HEK293 (cell line): ENCODE measurements around the gene SORL1.

Experiments used
- CTCF ChIA-PET: fragments of 350-600 bp; formaldehyde crosslinking; extraction: SDS; loops from one replicate; lab custom pipeline; 2021; ENCODE audit warnings: antibody characterized with exemption; lab: Yijun Ruan, JAX
- POLR2A ChIA-PET: fragments of 300-600 bp; formaldehyde crosslinking; extraction: SDS; loops from one replicate; lab custom pipeline; 2020; ENCODE audit warnings: antibody characterized with exemption, inconsistent platforms; lab: Yijun Ruan, JAX
- H3K27ac ChIP-seq: fragments of 200-500 bp; sonication (Bioruptor generic); 2 replicates; pipeline ENCODE4 v1.5.1; 2014; ENCODE audit warnings: low read depth, low read length, control low read depth, inconsistent platforms; ENCODE audit errors: extremely low read depth
- H3K36me3 ChIP-seq, 2 experiments: fragments of 200-500 bp in 1 of 2; sonication (Bioruptor generic) in 1 of 2; 1 replicate in 1 of 2; 2 replicates in 1 of 2; pipeline ENCODE4 v1.5.1; 2014 to 2017; ENCODE audit warnings: inconsistent platforms in 2 of 2, low read length in 2 of 2; ENCODE audit not compliant: control insufficient read depth in 2 of 2, insufficient read depth in 1 of 2
- H3K4me1 ChIP-seq: fragments of 200-500 bp; sonication (Bioruptor generic); 2 replicates; pipeline ENCODE4 v1.5.1; 2014; ENCODE audit warnings: mild to moderate bottlenecking, low read length, inconsistent platforms; ENCODE audit not compliant: control insufficient read depth, insufficient read depth
- H3K4me3 ChIP-seq: 2 replicates; pipeline ENCODE4 v1.5.1; 2011; ENCODE audit warnings: low read depth, mild to moderate bottlenecking, control low read depth, low read length, moderate library complexity
- H3K9me3 ChIP-seq: fragments of 200-500 bp; sonication (Bioruptor generic); 2 replicates; pipeline ENCODE4 v1.5.1; 2014; ENCODE audit warnings: low read depth, low read length, inconsistent platforms; ENCODE audit not compliant: control insufficient read depth, insufficient read depth
- AEBP2 ChIP-seq: fragments of 450-650 bp; formaldehyde crosslinking; IDR thresholded peaks from 2 replicates; pipeline ENCODE4 v1.5.1; 2016; ENCODE audit warnings: missing biosample characterization, missing genetic modification characterization, borderline replicate concordance
- KLF10 ChIP-seq: fragments of 450-650 bp; IDR thresholded peaks from 2 replicates; pipeline ENCODE4 v1.5.1; 2018; ENCODE audit warnings: missing biosample characterization, mild to moderate bottlenecking, missing genetic modification characterization
- KLF9 ChIP-seq: fragments of 450-650 bp; formaldehyde crosslinking; IDR thresholded peaks from 2 replicates; pipeline ENCODE4 v1.5.1; 2016; ENCODE audit warnings: missing biosample characterization, missing genetic modification characterization, low read depth
- PBX3 ChIP-seq: sonication (generic); formaldehyde crosslinking; IDR thresholded peaks from 2 replicates; pipeline ENCODE4 v1.8.1; 2022; ENCODE audit warnings: mild to moderate bottlenecking, moderate library complexity, missing genetic modification reagents
- PRDM4 ChIP-seq: fragments of 450-650 bp; formaldehyde crosslinking; IDR thresholded peaks from 2 replicates; pipeline ENCODE4 v1.5.1; 2017; ENCODE audit warnings: missing biosample characterization, missing genetic modification characterization
- SALL2 ChIP-seq: fragments of 450-650 bp; formaldehyde crosslinking; IDR thresholded peaks from 2 replicates; pipeline ENCODE4 v1.5.0; 2017; ENCODE audit warnings: missing biosample characterization, mild to moderate bottlenecking, missing genetic modification characterization, borderline replicate concordance
- TRIM28 ChIP-seq: IDR thresholded peaks from 2 replicates; pipeline ENCODE4 v1.6.1; 2011; ENCODE audit warnings: low read length, control low read depth, borderline replicate concordance
- YY2 ChIP-seq: fragments of 450-650 bp; formaldehyde crosslinking; IDR thresholded peaks from 2 replicates; pipeline ENCODE4 v1.5.1; 2016; ENCODE audit warnings: missing biosample characterization, missing genetic modification characterization
- ZIC2 ChIP-seq: fragments of 450-650 bp; formaldehyde crosslinking; IDR thresholded peaks from 2 replicates; pipeline ENCODE4 v1.5.1; 2016; ENCODE audit warnings: missing biosample characterization, missing genetic modification characterization
- ZNF2 ChIP-seq: fragments of 450-650 bp; formaldehyde crosslinking; IDR thresholded peaks from 2 replicates; pipeline ENCODE4 v1.5.1; 2016; ENCODE audit warnings: missing biosample characterization, missing genetic modification characterization
- ZNF280D ChIP-seq: fragments of 450-650 bp; formaldehyde crosslinking; IDR thresholded peaks from 2 replicates; pipeline ENCODE4 v1.5.1; 2016; ENCODE audit warnings: missing biosample characterization, missing genetic modification characterization
- ZNF521 ChIP-seq: fragments of 450-650 bp; formaldehyde crosslinking; IDR thresholded peaks from 2 replicates; pipeline ENCODE4 v1.5.1; 2017; ENCODE audit warnings: missing biosample characterization, mild to moderate bottlenecking, missing genetic modification characterization
- ZNF558 ChIP-seq: fragments of 450-650 bp; formaldehyde crosslinking; IDR thresholded peaks from 2 replicates; pipeline ENCODE4 v1.5.1; 2016; ENCODE audit warnings: missing biosample characterization, missing genetic modification characterization
- ZNF580 ChIP-seq: fragments of 450-650 bp; formaldehyde crosslinking; IDR thresholded peaks from 2 replicates; pipeline ENCODE4 v1.5.1; 2016; ENCODE audit warnings: missing biosample characterization, missing genetic modification characterization
- ZNF596 ChIP-seq: fragments of 450-650 bp; IDR thresholded peaks from 2 replicates; pipeline ENCODE4 v1.5.0; 2018; ENCODE audit warnings: missing biosample characterization, mild to moderate bottlenecking, missing genetic modification characterization, moderate library complexity
- ZNF654 ChIP-seq: fragments of 450-650 bp; formaldehyde crosslinking; IDR thresholded peaks from 2 replicates; pipeline ENCODE4 v1.5.1; 2016; ENCODE audit warnings: low read depth, missing biosample characterization, missing genetic modification characterization
- ZNF707 ChIP-seq: fragments of 450-650 bp; formaldehyde crosslinking; IDR thresholded peaks from 2 replicates; pipeline ENCODE4 v1.5.1; 2016; ENCODE audit warnings: missing biosample characterization, missing genetic modification characterization
- ZNF776 ChIP-seq: fragments of 450-650 bp; formaldehyde crosslinking; IDR thresholded peaks from 2 replicates; pipeline ENCODE4 v1.5.0; 2017; ENCODE audit warnings: missing biosample characterization, missing genetic modification characterization, borderline replicate concordance
- ZSCAN4 ChIP-seq: fragments of 450-650 bp; formaldehyde crosslinking; IDR thresholded peaks from 2 replicates; pipeline ENCODE4 v1.5.1; 2017; ENCODE audit warnings: missing biosample characterization, missing genetic modification characterization
- TF ChIP-seq, protein P1 (sequence below): fragments of 450-650 bp; formaldehyde crosslinking; IDR thresholded peaks from 2 replicates; pipeline ENCODE4 v1.5.1; 2016; ENCODE audit warnings: missing biosample characterization, missing genetic modification characterization
- TF ChIP-seq, protein P2 (sequence below): fragments of 450-650 bp; formaldehyde crosslinking; IDR thresholded peaks from 2 replicates; pipeline ENCODE4 v1.5.1; 2017; ENCODE audit warnings: missing biosample characterization, missing genetic modification characterization

Gene SORL1

DNA sequence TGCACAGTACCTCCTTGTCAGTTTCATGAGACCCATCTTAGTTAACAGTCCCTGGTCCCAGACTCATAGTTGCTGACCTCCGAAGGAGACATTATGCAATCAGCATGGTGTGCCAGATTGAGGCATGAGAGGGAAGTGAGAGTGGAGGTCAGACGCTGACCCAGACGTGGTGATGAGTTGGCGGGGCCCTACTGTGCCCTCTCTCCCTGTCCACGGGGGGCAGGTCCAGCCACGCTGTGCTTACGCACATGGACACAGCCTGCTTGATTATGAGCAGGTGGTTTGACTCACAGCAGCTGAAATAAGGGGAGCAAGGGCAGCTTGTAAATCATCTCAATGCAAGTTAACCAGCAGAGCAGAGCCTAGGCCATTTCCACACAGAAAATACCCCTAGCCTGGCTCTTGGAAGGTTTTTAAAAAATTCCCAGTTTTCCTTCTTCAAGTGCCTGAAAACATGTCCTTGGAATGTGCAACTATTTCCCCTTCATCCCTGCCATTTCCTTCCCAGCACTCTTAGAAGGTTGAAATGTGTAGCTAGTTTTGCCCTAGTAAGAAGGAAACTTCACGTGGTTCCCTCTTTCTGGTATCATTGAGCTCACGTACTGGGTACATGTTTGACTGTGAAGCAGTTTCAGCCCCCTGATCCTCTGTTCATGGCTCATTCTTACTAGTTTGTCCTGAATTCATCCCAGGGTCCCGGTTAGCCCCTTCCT is 123.3 kb downstream of the SORL1 start:
- H3K4me3 ChIP-seq, result no peak overlapping the region
- no peaks in the 10 kb centered on the region for H3K36me3 ChIP-seq
- no peak overlapping the region for H3K27ac ChIP-seq
- H3K9me3 ChIP-seq, result no peaks in the 10 kb centered on the region
- TF ChIP-seq, protein P1, sequence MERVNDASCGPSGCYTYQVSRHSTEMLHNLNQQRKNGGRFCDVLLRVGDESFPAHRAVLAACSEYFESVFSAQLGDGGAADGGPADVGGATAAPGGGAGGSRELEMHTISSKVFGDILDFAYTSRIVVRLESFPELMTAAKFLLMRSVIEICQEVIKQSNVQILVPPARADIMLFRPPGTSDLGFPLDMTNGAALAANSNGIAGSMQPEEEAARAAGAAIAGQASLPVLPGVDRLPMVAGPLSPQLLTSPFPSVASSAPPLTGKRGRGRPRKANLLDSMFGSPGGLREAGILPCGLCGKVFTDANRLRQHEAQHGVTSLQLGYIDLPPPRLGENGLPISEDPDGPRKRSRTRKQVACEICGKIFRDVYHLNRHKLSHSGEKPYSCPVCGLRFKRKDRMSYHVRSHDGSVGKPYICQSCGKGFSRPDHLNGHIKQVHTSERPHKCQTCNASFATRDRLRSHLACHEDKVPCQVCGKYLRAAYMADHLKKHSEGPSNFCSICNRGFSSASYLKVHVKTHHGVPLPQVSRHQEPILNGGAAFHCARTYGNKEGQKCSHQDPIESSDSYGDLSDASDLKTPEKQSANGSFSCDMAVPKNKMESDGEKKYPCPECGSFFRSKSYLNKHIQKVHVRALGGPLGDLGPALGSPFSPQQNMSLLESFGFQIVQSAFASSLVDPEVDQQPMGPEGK, result no peak
- TF ChIP-seq ZNF654 (tag by site-specific recombination) (no peak), PBX3 (CRISPR knock-in tag) (no peak), ZNF596 (tag by site-specific recombination) (no peak), ZIC2 (0 out of 2 replicates have a peak, but pooled peaks have one; percentile 14), SALL2 (tag by site-specific recombination) (no peak), YY2 (tag by site-specific recombination) (no peak), ZNF2 (tag by site-specific recombination) (no peak), PRDM4 (0 out of 2 replicates have a peak, but pooled peaks have one; percentile 27), ZNF521 (tag by site-specific recombination) (no peak), ZNF558 (tag by site-specific recombination) (no peak)
- TF ChIP-seq, all 188 proteins: peak for 2
- POLR2A ChIA-PET, result no interaction called here
- H3K4me1 ChIP-seq, result no peaks in the 10 kb centered on the region
- CTCF ChIA-PET, result no interaction called here

DNA sequence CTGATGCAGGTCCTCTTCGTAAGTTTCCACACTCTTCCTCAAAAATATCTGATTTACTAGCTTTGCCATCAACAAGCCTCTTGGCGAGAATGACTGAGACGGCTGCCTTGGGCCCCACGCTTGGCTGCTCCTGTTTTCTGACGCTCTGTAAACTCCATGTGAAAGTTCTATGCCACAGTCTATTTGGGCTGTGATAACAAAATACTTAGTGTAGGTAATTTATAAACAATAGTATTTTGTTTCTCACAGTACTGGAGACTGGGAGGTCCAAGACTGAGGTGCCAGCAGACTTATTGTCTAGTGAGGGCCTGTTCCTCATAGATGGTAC is 123.8 kb downstream of the SORL1 start:
- Histone ChIP-seq H3K4me3 (no peak overlapping the region), H3K4me1 (no peaks in the 10 kb centered on the region), H3K9me3 (no peaks in the 10 kb centered on the region), H3K27ac (no peak overlapping the region), H3K36me3 (no peaks in the 10 kb centered on the region)
- CTCF ChIA-PET, result no interaction called here
- POLR2A ChIA-PET, result no interaction called here
- TF ChIP-seq, protein P2, sequence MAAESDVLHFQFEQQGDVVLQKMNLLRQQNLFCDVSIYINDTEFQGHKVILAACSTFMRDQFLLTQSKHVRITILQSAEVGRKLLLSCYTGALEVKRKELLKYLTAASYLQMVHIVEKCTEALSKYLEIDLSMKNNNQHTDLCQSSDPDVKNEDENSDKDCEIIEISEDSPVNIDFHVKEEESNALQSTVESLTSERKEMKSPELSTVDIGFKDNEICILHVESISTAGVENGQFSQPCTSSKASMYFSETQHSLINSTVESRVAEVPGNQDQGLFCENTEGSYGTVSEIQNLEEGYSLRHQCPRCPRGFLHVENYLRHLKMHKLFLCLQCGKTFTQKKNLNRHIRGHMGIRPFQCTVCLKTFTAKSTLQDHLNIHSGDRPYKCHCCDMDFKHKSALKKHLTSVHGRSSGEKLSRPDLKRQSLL (tag by site-specific recombination), result no peak
- TF ChIP-seq AEBP2 (tag by site-specific recombination) (no peak), KLF9 (tag by site-specific recombination) (no peak), TRIM28 (no peak), KLF10 (tag by site-specific recombination) (no peak), ZNF707 (tag by site-specific recombination) (no peak), ZSCAN4 (no peak), ZNF776 (tag by site-specific recombination) (no peak), ZNF280D (tag by site-specific recombination) (no peak), ZNF580 (tag by site-specific recombination) (no peak)
